ENCODE data around the gene CARD16. TPM values are rescaled to one million over a fixed set of nuclear protein-coding genes. Genes with fewer than 3 reads are reported as not detected.

The CARD16 gene
- polyA plus RNA-seq, 10 donors, result 7.9 to 20.4 (median 12.2) TPM

DNA sequence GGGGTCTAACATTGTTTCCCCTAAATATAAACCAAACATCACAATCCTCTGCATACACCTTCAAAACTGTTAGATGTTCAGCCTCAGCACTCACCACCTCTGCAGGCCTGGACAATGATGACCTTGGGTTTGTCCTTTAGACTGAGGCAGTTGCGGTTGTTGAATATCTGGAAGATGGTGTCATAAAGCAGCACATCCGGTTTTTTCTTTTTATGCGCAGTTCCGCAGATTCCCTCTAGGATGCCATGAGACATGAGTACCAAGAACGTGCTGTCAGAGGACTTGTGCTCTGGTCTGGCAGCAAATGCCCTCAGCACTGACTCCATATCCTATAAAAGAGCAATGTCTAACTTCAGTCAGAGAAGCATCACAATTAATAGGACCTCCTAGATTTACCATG lies 45.0 kb downstream of the CARD16 start:
- DNase-seq, result no peak

DNA sequence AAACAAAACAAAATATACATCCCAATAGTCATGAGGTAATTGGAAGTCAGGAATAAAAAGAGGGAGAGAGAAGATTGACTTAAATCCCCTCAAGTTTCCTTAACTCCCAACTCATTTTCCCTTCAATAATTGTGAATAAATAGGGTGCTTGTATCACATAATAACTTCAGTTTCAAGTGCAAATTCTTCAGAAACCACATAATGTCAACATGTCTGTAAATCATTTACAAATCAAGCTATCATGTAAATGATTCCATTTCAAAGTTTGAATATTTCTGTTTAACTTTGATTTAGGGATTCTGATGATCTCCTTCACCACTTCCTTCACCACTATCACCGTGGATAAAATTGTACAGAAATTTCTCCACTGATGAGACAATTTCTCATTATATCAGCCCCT lies 45.4 kb downstream of the CARD16 start:
- DNase-seq, result no peak

DNA sequence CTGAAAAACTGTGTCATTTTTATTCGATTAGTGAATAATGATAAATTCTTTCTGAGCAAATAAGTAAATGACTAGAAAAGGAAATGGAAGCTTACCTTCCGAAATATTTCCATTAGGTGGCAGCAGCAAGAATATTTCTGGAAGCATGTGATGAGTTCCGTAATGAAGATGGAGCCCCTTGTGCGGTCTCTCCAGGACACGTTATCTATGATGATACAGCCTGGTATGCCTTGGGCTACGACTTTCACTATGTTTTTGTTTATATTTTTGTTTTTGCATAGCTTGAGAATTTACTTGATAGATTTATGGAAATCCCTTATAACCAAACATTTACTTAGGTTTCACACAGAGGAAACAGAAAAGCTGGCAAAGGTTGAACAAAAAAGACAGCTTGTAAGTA lies 47.8 kb downstream of the CARD16 start:
- DNase-seq, result no peak

DNA sequence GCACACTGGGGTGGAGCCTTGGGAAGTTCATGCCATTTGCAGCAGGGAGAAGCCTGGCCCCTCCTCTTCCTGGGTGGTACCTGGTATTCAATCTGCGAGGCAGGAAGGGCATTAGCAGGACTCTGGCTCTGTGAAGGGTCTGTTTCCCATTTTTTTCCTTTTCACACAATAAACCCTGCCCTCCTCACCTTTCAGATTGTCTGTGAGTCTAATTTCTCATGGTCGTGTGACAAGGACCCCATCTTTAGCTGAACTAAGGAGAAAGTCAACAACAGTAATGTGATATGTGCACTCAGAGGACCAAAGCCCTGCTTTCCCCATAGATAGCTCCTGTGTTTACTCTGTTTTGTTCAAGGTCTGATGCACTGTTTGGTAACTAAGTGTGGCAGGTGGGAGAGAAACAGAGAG lies 50.1 kb downstream of the CARD16 start:
- no peak for DNase-seq

DNA sequence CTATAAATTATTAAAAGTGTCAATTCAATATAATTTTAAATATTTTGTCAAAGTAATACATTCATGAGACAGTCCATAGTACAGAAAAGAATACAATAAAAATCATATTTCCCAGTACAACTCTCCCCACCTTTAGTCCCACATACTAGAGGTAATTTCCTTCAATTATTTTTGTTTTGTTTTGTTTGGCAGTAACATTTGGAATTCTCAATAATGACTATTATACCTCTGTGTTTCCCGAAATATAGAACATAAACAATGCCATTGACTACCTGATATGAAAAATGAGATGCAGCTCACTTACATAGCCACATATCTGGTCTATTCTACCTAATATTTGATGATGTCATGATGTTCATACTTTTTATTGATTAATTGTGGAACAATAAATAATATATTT lies 52.4 kb downstream of the CARD16 start:
- no peak for DNase-seq

DNA sequence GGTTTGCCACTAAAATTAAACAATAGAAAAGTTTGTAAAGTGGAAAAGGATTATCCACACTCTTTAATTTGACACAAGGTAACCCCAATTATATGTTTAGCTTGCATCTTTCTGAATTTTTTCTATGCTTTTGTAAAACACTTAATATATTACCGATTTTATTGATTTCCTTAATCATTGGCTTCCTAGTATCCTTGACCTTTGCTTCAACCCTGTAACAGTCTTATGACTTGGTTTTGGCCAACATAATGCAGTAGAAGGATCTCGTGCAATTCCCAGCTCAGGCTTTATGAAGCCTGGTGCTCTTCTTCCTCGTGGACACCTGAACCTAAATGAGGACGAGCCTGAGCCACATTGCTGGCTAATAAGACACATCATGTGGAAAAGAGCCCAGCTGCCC lies 53.1 kb downstream of the CARD16 start:
- no peak for DNase-seq

Other genes starting within 250 kb of the CARD16 start
- gene CASP12, start 146.9 kb downstream of the CARD16 start, polyA plus RNA-seq (ENCODE audit: insufficient read length in 10 of 10), result under 1 TPM in 9 of 10 donors, not detected in 1; 0.16 to 0.62 (median 0.37) TPM
- 10 to 100 TPM; 19.7 to 40.3 (median 30.7) TPM for gene CASP4, start 76.8 kb downstream of the CARD16 start, polyA plus RNA-seq (ENCODE audit: insufficient read length in 10 of 10)
- gene CASP5, start 22.2 kb downstream of the CARD16 start, polyA plus RNA-seq (ENCODE audit: insufficient read length in 10 of 10), result under 1 TPM in 3 of 10 donors, not detected in 7; 0.27 to 0.79 (median 0.42) TPM
- 10 to 100 TPM in 5 of 10 donors, 1 to 10 TPM in 5; 7.9 to 19.2 (median 9.9) TPM for gene CASP1, start 10.2 kb downstream of the CARD16 start, polyA plus RNA-seq (ENCODE audit: insufficient read length in 10 of 10)
- under 1 TPM in 1 of 10 donors, not detected in 9; 0.91 TPM for gene CARD18, start 94.4 kb upstream of the CARD16 start, polyA plus RNA-seq (ENCODE audit: insufficient read length in 10 of 10)